Neural progenitor cell (in vitro differentiated cells): ENCODE results near the gene SH3BP2. TPM values are rescaled to one million over a fixed set of nuclear protein-coding genes. Genes with fewer than 3 reads are reported as not detected.

Experiments
- DNase-seq: peaks from one replicate; pipeline ENCODE4 v3.0.0-alpha.2; 2016; ENCODE audit warnings: low spot score
- H2AFZ ChIP-seq: fragments of 200-600 bp; sonication (generic); replicated peaks from 2 replicates; pipeline ENCODE4 v1.6.1; 2016; ENCODE audit warnings: antibody characterized with exemption
- H3F3A ChIP-seq: fragments of 200-600 bp; sonication (generic); 2 replicates; pipeline ENCODE4 v1.6.1; 2016; ENCODE audit warnings: antibody characterized with exemption, low read depth
- H3K27ac ChIP-seq: fragments of 200-600 bp; sonication (generic); 2 replicates; pipeline ENCODE4 v1.5.1; 2016; ENCODE audit warnings: mild to moderate bottlenecking
- H3K27me3 ChIP-seq: fragments of 200-600 bp; sonication (generic); 2 replicates; pipeline ENCODE4 v1.6.1; 2016; ENCODE audit warnings: mild to moderate bottlenecking, moderate library complexity
- H3K36me3 ChIP-seq: fragments of 200-600 bp; sonication (generic); 2 replicates; pipeline ENCODE4 v1.5.1; 2016
- H3K4me1 ChIP-seq: fragments of 200-600 bp; sonication (generic); 2 replicates; pipeline ENCODE4 v1.6.1; 2016; ENCODE audit warnings: mixed run types
- H3K4me2 ChIP-seq: fragments of 200-600 bp; sonication (generic); 2 replicates; pipeline ENCODE4 v1.6.1; 2016
- H3K4me3 ChIP-seq: fragments of 200-600 bp; sonication (generic); 2 replicates; pipeline ENCODE4 v1.5.1; 2016
- H3K79me2 ChIP-seq: fragments of 200-600 bp; sonication (generic); 2 replicates; pipeline ENCODE4 v1.6.1; 2016; ENCODE audit warnings: low read depth
- H3K9ac ChIP-seq: fragments of 200-600 bp; sonication (generic); 2 replicates; pipeline ENCODE4 v1.6.1; 2016
- H3K9me3 ChIP-seq: fragments of 200-600 bp; sonication (generic); 2 replicates; pipeline ENCODE4 v1.5.1; 2016; ENCODE audit warnings: low read depth
- H4K20me1 ChIP-seq: fragments of 200-600 bp; sonication (generic); 2 replicates; pipeline ENCODE4 v1.6.1; 2016; ENCODE audit warnings: low read depth
- H3K27ac Mint-ChIP-seq: 3 replicates; pipeline ENCODE4 v1.8.0; 2021; ENCODE audit warnings: mixed read lengths
- H3K27me3 Mint-ChIP-seq: 2 replicates; pipeline ENCODE4 v1.8.0; 2022; ENCODE audit warnings: low read depth, mild to moderate bottlenecking, inconsistent platforms, moderate library complexity, mixed read lengths; ENCODE audit not compliant: insufficient read depth
- H3K36me3 Mint-ChIP-seq: 3 replicates; pipeline ENCODE4 v1.8.0; 2021; ENCODE audit warnings: mixed read lengths
- H3K4me1 Mint-ChIP-seq: 3 replicates; pipeline ENCODE4 v1.8.0; 2021; ENCODE audit warnings: mixed read lengths
- H3K4me3 Mint-ChIP-seq: 3 replicates; pipeline ENCODE4 v1.8.0; 2021; ENCODE audit warnings: mild to moderate bottlenecking, moderate library complexity, mixed read lengths
- H3K9me3 Mint-ChIP-seq: 3 replicates; pipeline ENCODE4 v1.8.0; 2020; ENCODE audit warnings: mixed read lengths
- EZH2 ChIP-seq: fragments of 200-600 bp; sonication (generic); IDR thresholded peaks from 2 replicates; pipeline ENCODE4 v1.6.1; 2017; ENCODE audit warnings: antibody characterized with exemption, mild to moderate bottlenecking, moderate library complexity
- EZH2phosphoT487 ChIP-seq: fragments of 200-600 bp; sonication (generic); IDR thresholded peaks from 2 replicates; pipeline ENCODE4 v1.6.1; 2017; ENCODE audit warnings: antibody characterized with exemption
- total RNA-seq: library from RNA; depleted of rRNA; stranded (reverse); fragments of >200 nt; gene quantifications from 2 replicates; pipeline ENCODE4 v1.2.3, GENCODE V29; 2015; ENCODE audit warnings: low replicate concordance
- TF ChIP-seq, protein P1 (sequence below): fragments of 200-600 bp; sonication (generic); IDR thresholded peaks from 2 replicates; pipeline ENCODE4 v1.5.1; 2017; ENCODE audit warnings: antibody characterized with exemption, mild to moderate bottlenecking

Gene SH3BP2
- total RNA-seq, 1 donor from 2014 or later = 11.8 TPM

DNA sequence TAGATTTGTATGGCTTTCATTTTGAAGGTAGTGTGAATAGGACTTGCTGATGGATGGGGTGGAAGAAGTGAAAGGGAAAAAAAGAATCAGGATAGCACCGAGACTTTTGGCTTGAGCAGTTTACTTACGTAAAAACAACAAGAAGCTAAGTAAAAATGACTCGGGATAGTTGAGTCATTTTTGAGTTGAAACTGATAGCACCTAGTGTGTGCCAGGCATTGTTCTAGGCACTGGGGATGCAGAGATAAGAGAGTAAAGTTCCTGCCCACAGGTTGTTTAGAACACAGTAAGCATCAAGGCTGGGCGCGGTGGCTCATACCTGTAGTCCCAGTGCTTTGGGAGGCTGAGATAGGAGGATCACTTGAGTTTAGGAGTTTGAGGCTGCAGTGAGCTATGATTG is 85.5 kb downstream of the SH3BP2 start:
- Histone ChIP-seq H3K9me3 (no peaks in the 10 kb centered on the region), H3K36me3 (peaks cover 12% of the 10 kb centered on the region), H3K27ac (no peak overlapping the region), H3K27me3 (no peaks in the 10 kb centered on the region), H4K20me1 (peaks cover 38% of the 10 kb centered on the region), H3K4me3 (no peak overlapping the region), H3F3A (peaks cover 2% of the 10 kb centered on the region), H3K79me2 (peaks cover 57% of the 10 kb centered on the region), H3K4me1 (peaks cover 12% of the 10 kb centered on the region), H3K4me2 (no peak overlapping the region), H2AFZ (no peak overlapping the region), H3K9ac (no peak overlapping the region)
- TF ChIP-seq EZH2 = no peak
- H3K4me1 Mint-ChIP-seq = peaks cover 9% of the 10 kb centered on the region
- H3K27me3 Mint-ChIP-seq = peaks cover 2% of the 10 kb centered on the region
- H3K4me3 Mint-ChIP-seq = no peak overlapping the region
- H3K27ac Mint-ChIP-seq = no peak overlapping the region
- H3K36me3 Mint-ChIP-seq = peaks cover 27% of the 10 kb centered on the region
- no peak for DNase-seq
- H3K9me3 Mint-ChIP-seq = no peaks in the 10 kb centered on the region

DNA sequence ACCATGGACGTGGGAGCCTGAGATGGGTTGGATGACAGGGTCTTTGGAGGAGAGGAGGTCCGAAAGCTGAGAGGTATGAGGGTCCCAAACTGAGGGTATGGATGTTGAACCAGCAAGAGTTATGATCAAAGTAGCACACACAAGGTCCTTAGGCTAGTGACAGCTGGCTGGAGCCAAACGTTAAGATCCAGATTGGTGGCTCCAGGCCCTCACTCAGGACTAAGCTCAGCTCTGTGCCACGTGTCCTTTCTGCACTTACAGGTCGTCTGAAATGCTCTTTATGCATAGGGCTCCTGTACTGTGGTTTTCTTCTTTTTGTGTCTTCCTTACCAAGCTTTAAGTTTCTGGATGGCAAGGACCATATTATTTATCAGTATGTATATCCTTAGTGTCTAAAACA is 86.1 kb downstream of the SH3BP2 start:
- H3K27ac Mint-ChIP-seq = no peak overlapping the region
- Histone ChIP-seq H3K4me1 (peaks cover 12% of the 10 kb centered on the region), H3K9ac (no peak overlapping the region), H3K79me2 (peaks cover 51% of the 10 kb centered on the region), H3K36me3 (peaks cover 13% of the 10 kb centered on the region), H4K20me1 (peaks cover 34% of the 10 kb centered on the region), H3K4me3 (no peak overlapping the region), H3K9me3 (no peaks in the 10 kb centered on the region), H3F3A (peaks cover 1% of the 10 kb centered on the region), H3K27me3 (no peaks in the 10 kb centered on the region), H2AFZ (no peak overlapping the region), H3K4me2 (no peak overlapping the region), H3K27ac (no peak overlapping the region)
- no peaks in the 10 kb centered on the region for H3K9me3 Mint-ChIP-seq
- peaks cover 2% of the 10 kb centered on the region for H3K27me3 Mint-ChIP-seq
- H3K4me3 Mint-ChIP-seq = no peak overlapping the region
- DNase-seq = no peak
- peaks cover 29% of the 10 kb centered on the region for H3K36me3 Mint-ChIP-seq
- TF ChIP-seq, protein P1, sequence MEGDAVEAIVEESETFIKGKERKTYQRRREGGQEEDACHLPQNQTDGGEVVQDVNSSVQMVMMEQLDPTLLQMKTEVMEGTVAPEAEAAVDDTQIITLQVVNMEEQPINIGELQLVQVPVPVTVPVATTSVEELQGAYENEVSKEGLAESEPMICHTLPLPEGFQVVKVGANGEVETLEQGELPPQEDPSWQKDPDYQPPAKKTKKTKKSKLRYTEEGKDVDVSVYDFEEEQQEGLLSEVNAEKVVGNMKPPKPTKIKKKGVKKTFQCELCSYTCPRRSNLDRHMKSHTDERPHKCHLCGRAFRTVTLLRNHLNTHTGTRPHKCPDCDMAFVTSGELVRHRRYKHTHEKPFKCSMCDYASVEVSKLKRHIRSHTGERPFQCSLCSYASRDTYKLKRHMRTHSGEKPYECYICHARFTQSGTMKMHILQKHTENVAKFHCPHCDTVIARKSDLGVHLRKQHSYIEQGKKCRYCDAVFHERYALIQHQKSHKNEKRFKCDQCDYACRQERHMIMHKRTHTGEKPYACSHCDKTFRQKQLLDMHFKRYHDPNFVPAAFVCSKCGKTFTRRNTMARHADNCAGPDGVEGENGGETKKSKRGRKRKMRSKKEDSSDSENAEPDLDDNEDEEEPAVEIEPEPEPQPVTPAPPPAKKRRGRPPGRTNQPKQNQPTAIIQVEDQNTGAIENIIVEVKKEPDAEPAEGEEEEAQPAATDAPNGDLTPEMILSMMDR = no peak
- TF ChIP-seq EZH2 = no peak
- no peak for TF ChIP-seq EZH2phosphoT487
- H3K4me1 Mint-ChIP-seq = peaks cover 9% of the 10 kb centered on the region

DNA sequence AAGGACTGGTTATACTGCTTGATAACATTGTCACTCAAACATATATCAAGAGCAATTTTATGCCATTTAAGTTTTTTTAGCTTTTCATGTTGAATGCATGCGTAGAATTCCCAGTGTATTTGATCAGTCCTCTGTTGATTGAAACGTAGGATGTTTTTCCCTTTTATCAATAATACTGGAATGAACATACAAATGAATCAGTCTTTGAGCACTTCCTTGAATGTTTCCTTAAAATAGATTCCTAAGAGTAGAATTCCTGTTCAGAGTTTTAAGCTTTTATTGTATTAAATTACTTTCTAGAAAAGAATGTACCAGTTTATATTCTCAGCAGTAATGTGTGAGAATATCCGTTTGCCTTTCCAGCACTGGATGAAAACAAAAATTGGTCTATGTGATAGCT is 88.5 kb downstream of the SH3BP2 start:
- DNase-seq = no peak
- no peak overlapping the region for H3K4me3 Mint-ChIP-seq
- H3K79me2 ChIP-seq = peaks cover 27% of the 10 kb centered on the region

DNA sequence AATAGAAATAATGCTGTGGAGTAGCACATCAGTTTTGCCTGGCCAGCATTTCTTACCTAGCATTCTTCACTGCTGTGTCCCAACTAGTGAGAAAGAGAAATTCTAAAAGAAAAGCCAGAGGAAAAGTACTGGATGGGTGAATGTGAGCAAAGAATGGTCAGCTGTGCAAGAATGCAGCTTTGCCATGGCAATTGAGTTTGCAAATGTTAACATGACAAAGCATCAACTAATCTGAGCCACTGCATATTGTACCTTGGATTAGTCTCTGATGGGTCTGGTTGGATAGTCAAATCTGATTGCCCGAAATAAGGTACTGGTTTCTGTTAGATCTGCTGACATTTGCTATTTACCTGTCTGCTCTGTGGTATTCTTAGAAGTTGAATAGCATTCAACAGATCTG is 89.5 kb downstream of the SH3BP2 start:
- peaks cover 6% of the 10 kb centered on the region for H3K4me1 Mint-ChIP-seq
- H3K36me3 Mint-ChIP-seq = peaks cover 40% of the 10 kb centered on the region
- H3K9ac ChIP-seq = no peak overlapping the region

More for the DNA sequence above, 88.5 kb downstream of the SH3BP2 start:
- Mint-ChIP-seq H3K9me3 (no peaks in the 10 kb centered on the region), H3K27me3 (peaks cover 2% of the 10 kb centered on the region), H3K4me1 (peaks cover 9% of the 10 kb centered on the region), H3K27ac (no peak overlapping the region), H3K36me3 (peaks cover 39% of the 10 kb centered on the region)
- peaks cover 27% of the 10 kb centered on the region for H3K36me3 ChIP-seq
- no peak overlapping the region for H2AFZ ChIP-seq
- H3K27ac ChIP-seq = peak overlapping the region; percentile 53
- H3K4me3 ChIP-seq = no peak overlapping the region
- no peak for TF ChIP-seq EZH2phosphoT487
- no peak for TF ChIP-seq EZH2
- TF ChIP-seq, protein P1 = no peak
- H3K4me1 ChIP-seq = peaks cover 9% of the 10 kb centered on the region
- no peaks in the 10 kb centered on the region for H3F3A ChIP-seq
- H4K20me1 ChIP-seq = peaks cover 37% of the 10 kb centered on the region
- no peak overlapping the region for H3K4me2 ChIP-seq
- no peak overlapping the region for H3K9ac ChIP-seq
- H3K27me3 ChIP-seq = no peaks in the 10 kb centered on the region
- no peaks in the 10 kb centered on the region for H3K9me3 ChIP-seq

More for the DNA sequence above, 89.5 kb downstream of the SH3BP2 start:
- Histone ChIP-seq H3K27me3 (no peaks in the 10 kb centered on the region), H3K4me2 (no peak overlapping the region), H3K4me1 (peaks cover 12% of the 10 kb centered on the region), H3K27ac (peak overlapping the region; percentile 53), H2AFZ (no peak overlapping the region), H3K4me3 (no peak overlapping the region), H3K36me3 (peaks cover 27% of the 10 kb centered on the region), H3F3A (no peaks in the 10 kb centered on the region), H3K9me3 (no peaks in the 10 kb centered on the region), H4K20me1 (peaks cover 41% of the 10 kb centered on the region), H3K79me2 (peaks cover 22% of the 10 kb centered on the region)
- no peaks in the 10 kb centered on the region for H3K9me3 Mint-ChIP-seq
- TF ChIP-seq, protein P1 = no peak
- TF ChIP-seq EZH2 = no peak
- no peak for TF ChIP-seq EZH2phosphoT487
- no peak overlapping the region for H3K4me3 Mint-ChIP-seq
- H3K27me3 Mint-ChIP-seq = peaks cover 2% of the 10 kb centered on the region
- H3K27ac Mint-ChIP-seq = no peak overlapping the region
- no peak for DNase-seq
